ENCODE measurements around the gene UNC5C.
"Not testable (repeated sequence)": the region's sequence is repeated elsewhere in the genome, so short reads cannot be mapped to it uniquely, and the experiment has no call there.

Gene UNC5C

GRCh38 chr4:95141361-95141760, 407.4 kb downstream of the UNC5C start:
- Mint-ChIP-seq H3K9me3 (peaks cover 5 to 7% of the 10 kb centered on the region in 2 donors), H3K27ac (no peak overlapping the region), H3K4me3 (no peak overlapping the region), H3K27me3 (peaks cover 0 to 11% of the 10 kb centered on the region in 2 donors), H3K36me3 (ENCODE audit: insufficient read depth) (no peaks in the 10 kb centered on the region), H3K4me1 (ENCODE audit: low read depth in 2 of 2) (no peaks in the 10 kb centered on the region)
- DNase-seq (no peak), ATAC-seq (replicated peaks) (no peak)

- H3K4me3 Mint-ChIP-seq; H3K27ac Mint-ChIP-seq; ATAC-seq (replicated peaks); DNase-seq; H3K9me3 Mint-ChIP-seq; H3K4me1 Mint-ChIP-seq (ENCODE audit: low read depth in 2 of 2); H3K36me3 Mint-ChIP-seq (ENCODE audit: insufficient read depth): not testable (repeated sequence)
- H3K27me3 Mint-ChIP-seq, result peaks cover 0 to 11% of the 10 kb centered on the region in 2 donors
Observed at GRCh38 chr4:95139424-95139823, 409.3 kb downstream of the UNC5C start.

GRCh38 chr4:95134016-95134415, 414.8 kb downstream of the UNC5C start:
- H3K36me3 Mint-ChIP-seq (ENCODE audit: insufficient read depth); DNase-seq; ATAC-seq (replicated peaks); H3K9me3 Mint-ChIP-seq; H3K4me1 Mint-ChIP-seq (ENCODE audit: low read depth in 2 of 2); H3K27me3 Mint-ChIP-seq; H3K4me3 Mint-ChIP-seq; H3K27ac Mint-ChIP-seq: not testable (repeated sequence)

GRCh38 chr4:95129821-95130311, 418.9 kb downstream of the UNC5C start:
- no peak for DNase-seq
- Mint-ChIP-seq H3K9me3 (peaks cover 0 to 4% of the 10 kb centered on the region in 2 donors), H3K4me3 (no peak overlapping the region), H3K36me3 (ENCODE audit: insufficient read depth) (no peaks in the 10 kb centered on the region), H3K27me3 (no peaks in the 10 kb centered on the region), H3K4me1 (ENCODE audit: low read depth in 2 of 2) (no peaks in the 10 kb centered on the region), H3K27ac (no peak overlapping the region)
- ATAC-seq (replicated peaks), result no peak

- Mint-ChIP-seq H3K4me3 (no peak overlapping the region), H3K36me3 (ENCODE audit: insufficient read depth) (no peaks in the 10 kb centered on the region), H3K4me1 (ENCODE audit: low read depth in 2 of 2) (no peaks in the 10 kb centered on the region), H3K27me3 (no peaks in the 10 kb centered on the region), H3K27ac (no peak overlapping the region), H3K9me3 (peaks cover 0 to 4% of the 10 kb centered on the region in 2 donors)
- no peak for DNase-seq
- ATAC-seq (replicated peaks), result no peak
Observed at GRCh38 chr4:95129031-95129430, 419.7 kb downstream of the UNC5C start.

GRCh38 chr4:95124906-95125504, 423.8 kb downstream of the UNC5C start:
- Mint-ChIP-seq H3K4me1 (ENCODE audit: low read depth in 2 of 2) (no peaks in the 10 kb centered on the region), H3K27me3 (no peaks in the 10 kb centered on the region), H3K27ac (no peak overlapping the region), H3K9me3 (peaks cover 0 to 5% of the 10 kb centered on the region in 2 donors), H3K36me3 (ENCODE audit: insufficient read depth) (no peaks in the 10 kb centered on the region), H3K4me3 (no peak overlapping the region)
- DNase-seq (no peak), ATAC-seq (replicated peaks) (no peak)

- peaks cover 0 to 3% of the 10 kb centered on the region in 2 donors for H3K9me3 Mint-ChIP-seq
- no peaks in the 10 kb centered on the region for H3K4me1 Mint-ChIP-seq (ENCODE audit: low read depth in 2 of 2)
- H3K36me3 Mint-ChIP-seq (ENCODE audit: insufficient read depth), result peaks cover 2% of the 10 kb centered on the region
- no peaks in the 10 kb centered on the region for H3K27me3 Mint-ChIP-seq
- H3K27ac Mint-ChIP-seq, result no peak overlapping the region
- DNase-seq (no peak), ATAC-seq (replicated peaks) (no peak)
- no peak overlapping the region for H3K4me3 Mint-ChIP-seq
Observed at GRCh38 chr4:95122001-95122400, 426.8 kb downstream of the UNC5C start.

- no peak for DNase-seq
- ATAC-seq (replicated peaks), result no peak
- H3K4me1 Mint-ChIP-seq (ENCODE audit: low read depth in 2 of 2), result no peaks in the 10 kb centered on the region
- no peaks in the 10 kb centered on the region for H3K27me3 Mint-ChIP-seq
- peaks cover 0 to 1% of the 10 kb centered on the region in 2 donors for H3K9me3 Mint-ChIP-seq
- H3K36me3 Mint-ChIP-seq (ENCODE audit: insufficient read depth), result peaks cover 6% of the 10 kb centered on the region
- no peak overlapping the region for H3K4me3 Mint-ChIP-seq
- no peak overlapping the region for H3K27ac Mint-ChIP-seq
Observed at GRCh38 chr4:95120456-95120855, 428.3 kb downstream of the UNC5C start.

- Mint-ChIP-seq H3K36me3 (ENCODE audit: insufficient read depth) (peaks cover 6% of the 10 kb centered on the region), H3K4me3 (no peak overlapping the region), H3K4me1 (ENCODE audit: low read depth in 2 of 2) (no peaks in the 10 kb centered on the region), H3K27ac (no peak overlapping the region), H3K27me3 (no peaks in the 10 kb centered on the region), H3K9me3 (peaks cover 0 to 1% of the 10 kb centered on the region in 2 donors)
- no peak for DNase-seq
- no peak for ATAC-seq (replicated peaks)
Observed at GRCh38 chr4:95118497-95118896, 430.3 kb downstream of the UNC5C start.

GRCh38 chr4:95114521-95114920, 434.3 kb downstream of the UNC5C start:
- Mint-ChIP-seq H3K36me3 (ENCODE audit: insufficient read depth) (peaks cover 6% of the 10 kb centered on the region), H3K27ac (no peak overlapping the region), H3K4me1 (ENCODE audit: low read depth in 2 of 2) (no peaks in the 10 kb centered on the region), H3K27me3 (no peaks in the 10 kb centered on the region), H3K4me3 (no peak overlapping the region), H3K9me3 (peaks cover 0 to 2% of the 10 kb centered on the region in 2 donors)
- DNase-seq (no peak), ATAC-seq (replicated peaks) (no peak)
